Adrenal gland (tissue), 12 donors: ENCODE measurements around the gene ZFAND5. TPM values are rescaled to one million over a fixed set of nuclear protein-coding genes. Genes with fewer than 3 reads are reported as not detected.

Source experiments
- DNase-seq, 7 donors: peaks; one replicate each; pipeline ENCODE4 v3.0.0-alpha.2; 2019 to 2020
- H3K27ac ChIP-seq, 5 donors: fragments of 200-600 bp; sonication (generic) in 4 of 5; 1 replicate in 3 of 5; 2 replicates in 2 of 5; pipeline versions ENCODE4 v1.5.1 to v1.8.0; 2016 to 2020; ENCODE audit warnings: mild to moderate bottlenecking in 1 of 5
- H3K27me3 ChIP-seq: fragments of 200-600 bp; 2 replicates; pipeline ENCODE4 v1.8.0; 2021
- H3K36me3 ChIP-seq, 2 donors: fragments of 200-600 bp; replicated peaks in 1 of 2; 1 replicate in 1 of 2; 2 replicates in 1 of 2; pipeline versions ENCODE4 v1.5.1 to v1.8.0; 2018 to 2022
- H3K4me1 ChIP-seq, 2 donors: fragments of 200-600 bp; replicated peaks in 1 of 2; 1 replicate in 1 of 2; 2 replicates in 1 of 2; pipeline versions ENCODE4 v1.5.1 to v1.8.0; 2018 to 2021
- H3K4me3 ChIP-seq, 4 donors: fragments of 200-600 bp; sonication (generic) in 3 of 4; one replicate each; pipeline ENCODE4 v1.5.1; 2016 to 2018
- H3K9me3 ChIP-seq, 3 donors: fragments of 200-600 bp; sonication (generic) in 1 of 3; replicated peaks in 1 of 3; 1 replicate in 2 of 3; 2 replicates in 1 of 3; pipeline versions ENCODE4 v1.5.1 to v1.8.0; 2016 to 2021
- CTCF ChIP-seq, 6 experiments: fragments of 450-650 bp in 4 of 6; fragments of 200-600 bp in 2 of 6; sonication (generic) in 1 of 6; IDR thresholded peaks; 1 replicate in 5 of 6; 2 replicates in 1 of 6; pipeline versions ENCODE4 v1.5.1 to v1.8.0; 2016 to 2021; ENCODE audit warnings: antibody characterized with exemption in 6 of 6, mild to moderate bottlenecking in 2 of 6, moderate library complexity in 1 of 6
- POLR2A ChIP-seq, 2 donors: fragments of 450-650 bp; IDR thresholded peaks; one replicate each; pipeline ENCODE4 v1.6.1; 2017; ENCODE audit warnings: antibody characterized with exemption in 2 of 2, mild to moderate bottlenecking in 2 of 2, moderate library complexity in 1 of 2
- WGBS, 4 donors: extraction: QIAGEN DNeasy Blood & Tissue Kit in 2 of 4; methylation state at CpG; one replicate each; pipeline versions ENCODE4 v1.1.5 to v1.1.7; 2013 to 2017; 5-methylcytosine and 5-hydroxymethylcytosine counted together
- intact Hi-C, 2 donors: fragments of 100-400 bp; cut with DNase I; formaldehyde crosslinking; loops; one replicate each; pipeline versions ENCODE4 v1.14.1 to v1.15.0; 2022 to 2023
- polyA plus RNA-seq, 3 donors: library from polyadenylated mRNA; stranded (reverse); fragments of 200-250 nt in 2 of 3; fragments of 350-450 nt in 1 of 3; fragmentation: Illumina TruSeq in 1 of 3; extraction: RNeasy Lipid Tissue Mini Kit (QIAGEN cat#74804) in 1 of 3; gene quantifications; one replicate each; pipeline ENCODE4 v1.2.3, GENCODE V29; 2013 to 2014
- total RNA-seq, 9 donors: library from RNA; depleted of rRNA in 4 of 9; stranded (reverse); fragments of >200 nt in 4 of 9; fragments of 120-200 nt in 1 of 9; fragmentation: NEBNext Ultra II Directional in 1 of 9; extraction: Animal tissue kit (Norgen Biotek cat#: 25700) in 1 of 9; gene quantifications; one replicate each; pipeline versions ENCODE4 v1.1.0 to v1.2.4, GENCODE V29; 2013 to 2023
- donor health status: healthy with polysubstance abuse.
- donor health status: Bipolar disorder and iron deficiency.
- donor health status: DM: yes; HTN: yes; CAD: no.
- donor health status: DM: no; HTN: no; CAD: no.
- donor health status: DM: no; HTN: no; CAD: no.
- donor health status: DM: yes; HTN: yes; CAD: no.

ZFAND5 gene
- total and polyA plus RNA-seq, 12 donors, result 119 to 326 (median 193) TPM

DNA sequence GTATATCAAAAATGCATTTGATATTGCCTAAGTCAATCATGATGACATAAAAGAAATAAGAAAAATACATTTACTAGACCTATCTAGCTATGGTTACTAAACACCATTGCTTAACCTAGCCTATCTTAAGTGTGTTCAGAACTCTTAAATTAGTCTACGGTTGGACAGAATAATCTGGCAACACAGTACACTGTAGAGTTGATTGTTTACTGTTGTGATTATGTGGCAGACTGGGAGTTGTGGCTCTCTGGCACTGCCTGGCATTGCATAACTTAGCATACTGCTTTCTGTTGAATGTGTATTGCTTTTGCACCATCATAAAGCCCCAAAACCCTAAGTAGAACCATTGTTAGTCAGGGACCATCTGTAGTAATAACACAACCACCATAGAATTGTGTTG lies 21.2 kb upstream of the ZFAND5 start:
- no peak for TF ChIP-seq POLR2A (IDR thresholded peaks at IDR 0.05)
- no peak for TF ChIP-seq CTCF (IDR thresholded peaks at IDR 0.05)
- no peak overlapping the region for H3K27ac ChIP-seq
- no peaks in the 10 kb centered on the region for H3K9me3 ChIP-seq
- H3K4me1 ChIP-seq, result no peaks in the 10 kb centered on the region
- H3K36me3 ChIP-seq, result no peaks in the 10 kb centered on the region
- no peak for DNase-seq
- H3K4me3 ChIP-seq, result no peak overlapping the region
- WGBS, 4 donors, result 90 to 100% (median 94%) methylated on average over 1 of the region's 1 CpG
- intact Hi-C loops, result no loop called here
- no peaks in the 10 kb centered on the region for H3K27me3 ChIP-seq

GRCh38 chr9:72384710-72385485 lies 19.9 kb upstream of the ZFAND5 start:
- 48 to 54% (median 51%) methylated on average over 5 of the region's 5 CpGs for WGBS, 4 donors
- no peaks in the 10 kb centered on the region for H3K9me3 ChIP-seq
- TF ChIP-seq POLR2A (IDR thresholded peaks at IDR 0.05) (no peak), CTCF (IDR thresholded peaks at IDR 0.05) (no peak)
- H3K4me1 ChIP-seq, result no peaks in the 10 kb centered on the region
- intact Hi-C loops, result no loop called here
- no peak overlapping the region for H3K4me3 ChIP-seq
- H3K36me3 ChIP-seq, result no peaks in the 10 kb centered on the region
- no peak for DNase-seq
- no peaks in the 10 kb centered on the region for H3K27me3 ChIP-seq
- peak overlapping the region; percentile 47 to 72 (median 56) for H3K27ac ChIP-seq

GRCh38 chr9:72383978-72384709 lies 19.1 kb upstream of the ZFAND5 start:
- Histone ChIP-seq H3K4me3 (no peak overlapping the region), H3K36me3 (no peaks in the 10 kb centered on the region), H3K9me3 (no peaks in the 10 kb centered on the region), H3K4me1 (no peaks in the 10 kb centered on the region), H3K27me3 (no peaks in the 10 kb centered on the region), H3K27ac (peak overlapping the region; percentile 47 to 72 (median 60))
- 53 to 65% (median 61%) methylated on average over 7 of the region's 7 CpGs for WGBS, 4 donors
- intact Hi-C loops, result no loop called here
- DNase-seq, result peak in 1 of 7 donors; percentile 18
- TF ChIP-seq POLR2A (IDR thresholded peaks at IDR 0.05), result no peak
- TF ChIP-seq CTCF (IDR thresholded peaks at IDR 0.05), result no peak

DNA sequence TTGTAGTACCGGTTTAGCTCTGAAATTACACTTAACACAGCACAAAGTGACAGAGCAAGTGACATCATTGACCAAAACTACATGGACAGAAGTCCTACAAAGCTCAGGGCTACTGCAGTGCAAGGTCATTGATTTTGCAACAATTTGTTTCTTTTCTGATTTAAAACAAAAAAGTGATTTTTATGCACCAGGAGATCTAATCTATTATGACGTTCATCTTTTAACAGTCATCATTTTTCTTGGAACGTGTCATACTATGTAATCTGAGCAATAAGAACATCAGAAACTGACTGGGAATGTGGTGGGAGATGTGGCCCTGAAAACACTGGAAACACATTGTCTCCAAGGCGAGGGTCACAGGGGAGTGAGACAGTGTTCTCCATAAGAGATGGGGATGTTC lies 17.4 kb upstream of the ZFAND5 start:
- Histone ChIP-seq H3K27me3 (no peaks in the 10 kb centered on the region), H3K9me3 (no peaks in the 10 kb centered on the region), H3K27ac (peak overlapping the region; percentile 9 to 72 (median 60)), H3K36me3 (no peaks in the 10 kb centered on the region), H3K4me3 (no peak overlapping the region), H3K4me1 (no peaks in the 10 kb centered on the region)
- 42 to 58% (median 48%) methylated on average over 4 of the region's 4 CpGs for WGBS, 4 donors
- intact Hi-C loops, result no loop called here
- DNase-seq, result peak in 2 of 7 donors; percentile 31 to 72
- TF ChIP-seq CTCF (IDR thresholded peaks at IDR 0.05) (no peak), POLR2A (IDR thresholded peaks at IDR 0.05) (no peak)
